Fibroblast of villous mesenchyme (primary cell): ENCODE data around the gene LZTFL1. TPM values are rescaled to one million over a fixed set of nuclear protein-coding genes. Genes with fewer than 3 reads are reported as not detected.

Source experiments
- DNase-seq: peaks from one replicate; pipeline ENCODE4 v3.0.0-alpha.2; 2010; ENCODE audit warnings: low read depth
- H3K4me3 ChIP-seq: 2 replicates; pipeline ENCODE4 v1.5.1; 2011; ENCODE audit warnings: low read depth, mild to moderate bottlenecking, low read length
- CTCF ChIP-seq: IDR thresholded peaks from 2 replicates; pipeline ENCODE4 v1.5.1; 2012; ENCODE audit warnings: low read depth, mild to moderate bottlenecking, low read length; ENCODE audit not compliant: insufficient read depth
- total RNA-seq: library from RNA; depleted of rRNA; stranded (reverse); fragments of >200 nt; gene quantifications from 2 replicates; pipeline ENCODE4 v1.2.3, GENCODE V29; 2012

The LZTFL1 gene
- total RNA-seq, 1 donor, result 18.6 TPM

GRCh38 chr3:45873036-45873435, 31.1 kb upstream of the LZTFL1 start:
- no peak for TF ChIP-seq CTCF
- no peak overlapping the region for H3K4me3 ChIP-seq
- DNase-seq, result no peak

DNA sequence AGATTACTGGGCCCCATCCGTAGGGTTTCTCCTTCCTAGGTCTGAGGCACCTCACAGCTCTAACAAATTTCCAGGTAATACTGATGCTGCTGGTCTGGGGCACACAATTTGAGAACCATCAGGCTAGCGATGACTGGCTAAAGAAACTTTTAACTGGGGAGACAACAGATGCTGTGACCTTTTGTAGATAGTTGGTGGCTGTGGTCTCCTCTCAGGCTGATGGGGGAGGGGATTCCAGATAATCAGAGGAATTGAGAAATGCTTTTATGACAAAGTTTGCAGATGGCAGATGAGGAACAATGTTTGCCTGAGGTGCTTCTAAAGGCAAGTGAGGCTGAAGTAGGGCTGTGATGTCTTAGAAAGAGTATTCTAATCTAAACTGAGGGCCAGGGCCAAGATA, 30.6 kb upstream of the LZTFL1 start:
- no peak for TF ChIP-seq CTCF
- H3K4me3 ChIP-seq, result no peak overlapping the region

GRCh38 chr3:45871780-45872179, 29.9 kb upstream of the LZTFL1 start:
- no peak for DNase-seq
- no peak overlapping the region for H3K4me3 ChIP-seq
- TF ChIP-seq CTCF, result no peak

More for the DNA sequence above, 30.6 kb upstream of the LZTFL1 start:
- no peak for DNase-seq

DNA sequence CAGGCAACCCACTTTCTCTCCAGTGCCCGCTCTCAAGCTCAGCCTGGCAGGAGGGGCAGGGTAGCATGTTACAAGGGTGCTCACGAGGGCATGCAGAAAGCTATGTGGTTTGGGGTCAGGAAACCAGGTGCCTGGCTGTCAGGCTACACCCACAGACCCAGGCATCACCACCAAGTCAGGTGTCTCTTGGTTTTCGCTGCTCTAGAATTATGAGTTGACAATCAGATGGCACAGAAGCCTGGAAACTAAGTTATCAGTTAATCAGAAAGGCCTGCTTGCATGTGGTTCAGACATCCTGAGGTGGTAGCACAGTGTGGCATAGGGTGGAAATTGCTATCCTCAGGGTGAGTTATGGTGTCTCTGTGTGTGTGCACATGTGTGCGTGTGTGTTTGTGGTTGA, 28.2 kb upstream of the LZTFL1 start:
- no peak for DNase-seq
- no peak overlapping the region for H3K4me3 ChIP-seq
- no peak for TF ChIP-seq CTCF

GRCh38 chr3:45869638-45870037, 27.7 kb upstream of the LZTFL1 start:
- H3K4me3 ChIP-seq, result no peak overlapping the region
- no peak for TF ChIP-seq CTCF
- no peak for DNase-seq

- DNase-seq, result no peak
- no peak for TF ChIP-seq CTCF
- no peak overlapping the region for H3K4me3 ChIP-seq
These were observed 26.7 kb upstream of the LZTFL1 start for GRCh38 chr3:45868650-45869049.

DNA sequence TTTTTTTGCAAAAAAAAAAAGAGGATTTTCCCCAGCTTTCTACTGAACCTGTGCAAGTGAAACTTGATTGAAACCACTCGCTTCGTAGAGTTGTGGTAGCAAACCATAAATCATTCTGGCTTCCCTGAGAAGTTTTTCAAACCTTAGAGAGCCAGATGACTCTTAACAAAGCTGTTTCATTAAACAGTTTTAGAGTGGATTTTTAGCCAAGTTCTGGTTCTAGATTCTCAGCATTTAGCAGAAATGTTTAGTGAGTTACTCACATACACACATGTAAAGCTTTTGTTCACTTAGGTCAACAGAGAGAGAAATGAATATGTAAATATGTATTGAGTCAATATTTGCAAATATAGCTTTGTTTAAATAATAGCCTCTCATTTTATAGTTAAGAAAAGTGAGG, 26.3 kb upstream of the LZTFL1 start:
- no peak for TF ChIP-seq CTCF
- DNase-seq, result no peak
- H3K4me3 ChIP-seq, result no peak overlapping the region
